Measurements from ENCODE around the gene C3orf49.

- TF ChIP-seq REST (IDR thresholded peaks at IDR 0.05; ENCODE audit: low read depth) (no peak), ATF3 (IDR thresholded peaks at IDR 0.05) (no peak), JUND (IDR thresholded peaks at IDR 0.05) (no peak), POLR2AphosphoS5 (IDR thresholded peaks at IDR 0.05; ENCODE audit: low read depth, low read length) (no peak), CTCF (IDR thresholded peaks at IDR 0.05 in 2 of 3, conservative IDR thresholded peaks at IDR 0.05 in 1 of 3; ENCODE audit: borderline replicate concordance in 1 of 3, insufficient read depth in 1 of 3, low read depth in 2 of 3, low read length in 2 of 3) (no peak), YY1 (IDR thresholded peaks at IDR 0.05; ENCODE audit: extremely low read depth, insufficient replicate concordance, low read depth, low read length) (no peak), ZBTB33 (IDR thresholded peaks at IDR 0.05; ENCODE audit: extremely low read depth, insufficient replicate concordance, low read length) (no peak), POLR2A (IDR thresholded peaks at IDR 0.05; ENCODE audit: borderline replicate concordance, extremely low read depth, insufficient read depth, insufficient read length) (no peak), CEBPB (IDR thresholded peaks at IDR 0.05; ENCODE audit: low read depth) (no peak), SP1 (IDR thresholded peaks at IDR 0.05; ENCODE audit: low read depth) (no peak), SIN3A (IDR thresholded peaks at IDR 0.05; ENCODE audit: low read depth) (no peak)
Measured at GRCh38 chr3:63867225-63867624, 48.1 kb downstream of the C3orf49 start.
